T-helper 1 cell (primary cell): ENCODE results near the gene SSBP2.

Experiments
- DNase-seq, 5 donors: peaks; one replicate each; pipeline ENCODE4 v3.0.0-alpha.2; 2012 to 2020

Gene SSBP2

GRCh38 chr5:81370912-81371311, 380.0 kb downstream of the SSBP2 start:
- no peak for DNase-seq

- DNase-seq = no peak
These were observed 385.4 kb downstream of the SSBP2 start for GRCh38 chr5:81365541-81365940.

DNA sequence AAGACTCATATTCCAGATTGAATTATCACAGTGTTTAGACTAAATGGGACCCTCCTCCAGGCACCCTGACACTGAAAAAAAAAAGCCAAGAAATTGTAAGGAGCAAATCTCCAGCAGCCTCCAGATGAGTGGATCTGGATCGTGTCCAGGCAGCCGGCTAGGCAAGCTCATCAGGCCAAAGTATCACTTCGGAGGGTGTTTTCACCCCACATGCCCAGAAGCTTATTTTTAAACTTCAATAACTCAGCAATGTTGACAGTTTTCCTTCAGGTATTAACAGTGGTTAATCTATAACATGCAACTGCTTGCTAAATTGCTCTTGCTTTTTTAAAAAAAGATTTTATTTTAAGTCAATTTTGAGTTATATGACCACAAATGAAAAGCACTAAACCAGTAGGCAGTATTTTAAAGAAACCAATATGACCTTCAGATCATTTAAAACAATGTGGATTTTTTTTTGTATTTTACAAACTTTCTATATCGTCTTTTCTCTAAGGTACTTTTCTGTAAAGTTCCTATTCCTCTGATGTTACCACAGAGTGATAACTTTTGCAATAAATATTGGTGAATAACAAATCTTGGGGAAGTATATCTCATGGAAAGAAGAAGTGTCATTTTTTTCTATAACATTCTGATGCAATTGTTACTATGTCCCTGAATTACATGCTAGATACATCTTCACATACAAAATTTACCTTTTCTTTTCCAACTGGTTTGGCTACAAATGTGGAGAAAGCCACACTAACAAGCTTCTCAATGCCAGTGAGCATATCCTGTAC, 387.6 kb downstream of the SSBP2 start:
- DNase-seq = no peak
